ENCODE results near the gene TMEM143. TPM values are rescaled to one million over a fixed set of nuclear protein-coding genes. Genes with fewer than 3 reads are reported as not detected.

Gene TMEM143
- total RNA-seq, 6 donors from 2014 or later: 4.7 to 34.6 (median 16.6) TPM

DNA sequence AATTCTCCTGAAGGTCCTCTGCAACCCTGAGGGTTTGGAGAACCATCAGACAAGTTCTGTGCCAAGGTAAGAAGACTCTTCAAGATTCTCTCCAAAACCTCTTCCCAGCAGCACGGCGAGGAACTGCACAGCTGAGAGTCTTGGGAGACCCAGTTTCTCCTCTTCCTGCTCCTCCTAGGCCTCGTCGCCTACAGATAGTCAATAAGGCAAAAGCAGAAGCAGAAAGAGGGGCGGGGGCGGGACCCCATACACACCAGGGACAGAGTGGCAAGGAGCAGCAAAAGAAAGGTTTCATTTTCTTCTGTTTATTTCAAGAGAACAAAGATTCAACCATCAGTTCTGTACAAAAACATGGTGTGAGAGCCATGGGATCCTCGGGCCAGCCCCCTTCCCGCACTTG, 18.5 kb upstream of the TMEM143 start:
- H3K27ac ChIP-seq: no peak overlapping the region
- no peaks in the 10 kb centered on the region for H3K27me3 ChIP-seq
- H3K9me3 ChIP-seq: no peaks in the 10 kb centered on the region
- TF ChIP-seq, protein P1, sequence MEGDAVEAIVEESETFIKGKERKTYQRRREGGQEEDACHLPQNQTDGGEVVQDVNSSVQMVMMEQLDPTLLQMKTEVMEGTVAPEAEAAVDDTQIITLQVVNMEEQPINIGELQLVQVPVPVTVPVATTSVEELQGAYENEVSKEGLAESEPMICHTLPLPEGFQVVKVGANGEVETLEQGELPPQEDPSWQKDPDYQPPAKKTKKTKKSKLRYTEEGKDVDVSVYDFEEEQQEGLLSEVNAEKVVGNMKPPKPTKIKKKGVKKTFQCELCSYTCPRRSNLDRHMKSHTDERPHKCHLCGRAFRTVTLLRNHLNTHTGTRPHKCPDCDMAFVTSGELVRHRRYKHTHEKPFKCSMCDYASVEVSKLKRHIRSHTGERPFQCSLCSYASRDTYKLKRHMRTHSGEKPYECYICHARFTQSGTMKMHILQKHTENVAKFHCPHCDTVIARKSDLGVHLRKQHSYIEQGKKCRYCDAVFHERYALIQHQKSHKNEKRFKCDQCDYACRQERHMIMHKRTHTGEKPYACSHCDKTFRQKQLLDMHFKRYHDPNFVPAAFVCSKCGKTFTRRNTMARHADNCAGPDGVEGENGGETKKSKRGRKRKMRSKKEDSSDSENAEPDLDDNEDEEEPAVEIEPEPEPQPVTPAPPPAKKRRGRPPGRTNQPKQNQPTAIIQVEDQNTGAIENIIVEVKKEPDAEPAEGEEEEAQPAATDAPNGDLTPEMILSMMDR (IDR thresholded peaks at IDR 0.05): no peak
- TF ChIP-seq POLR2AphosphoS5 (IDR thresholded peaks at IDR 0.05) (no peak), POLR2A (IDR thresholded peaks at IDR 0.05) (no peak), EP300 (IDR thresholded peaks at IDR 0.05) (no peak)
- H3K4me3 ChIP-seq: no peak overlapping the region
- ATAC-seq (ENCODE audit: low FRiP score in 2 of 2) (no peak), DNase-seq (no peak)
- H3K4me1 ChIP-seq: peaks cover 0 to 8% (median 2%) of the 10 kb centered on the region in 4 donors
- WGBS, 2 donors: 88 to 94% methylated on average over 8 of the region's 8 CpGs
- peaks cover 25 to 63% (median 55%) of the 10 kb centered on the region in 4 donors for H3K36me3 ChIP-seq

DNA sequence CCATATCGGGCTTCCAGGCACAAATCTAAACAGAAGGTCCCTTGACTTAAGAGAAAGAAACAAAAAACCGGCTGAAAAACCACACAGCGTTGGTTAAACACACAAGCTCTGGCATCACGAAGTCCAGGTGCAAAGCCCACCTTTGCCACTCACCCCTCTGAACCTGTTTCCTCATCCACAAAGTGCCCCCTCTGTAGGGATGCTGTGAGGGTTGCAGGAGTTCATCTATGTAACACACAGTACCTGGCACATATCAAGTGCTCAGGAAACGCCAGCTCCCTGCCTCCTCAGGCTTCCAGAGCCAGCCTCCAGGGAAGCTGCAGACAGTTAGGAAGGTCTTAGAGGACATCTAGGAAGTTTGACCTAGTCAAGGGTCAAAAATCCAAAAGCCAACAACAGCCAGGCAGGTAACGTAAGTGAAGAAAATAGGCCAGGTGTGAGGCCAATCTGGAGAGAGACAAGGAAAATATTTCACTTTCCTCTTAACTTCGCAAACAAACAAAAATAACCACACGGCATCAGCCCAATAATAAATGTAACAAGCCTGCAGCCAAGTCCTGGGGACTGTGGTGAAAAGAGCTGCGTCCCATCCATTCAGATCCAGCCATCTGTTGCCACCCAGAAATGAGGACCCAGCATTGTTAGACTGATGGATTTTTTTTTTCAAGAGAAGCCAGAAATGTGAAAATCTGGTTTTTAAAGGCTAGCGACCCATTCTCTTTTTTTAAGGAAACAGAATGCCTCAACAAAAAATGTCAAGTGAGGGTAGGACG, 17.6 kb upstream of the TMEM143 start:
- H3K4me1 ChIP-seq: peaks cover 0 to 8% (median 2%) of the 10 kb centered on the region in 4 donors
- TF ChIP-seq, protein P1 (IDR thresholded peaks at IDR 0.05): no peak
- no peak for TF ChIP-seq POLR2A (IDR thresholded peaks at IDR 0.05)
- no peak for TF ChIP-seq POLR2AphosphoS5 (IDR thresholded peaks at IDR 0.05)
- TF ChIP-seq EP300 (IDR thresholded peaks at IDR 0.05): no peak
- 87 to 88% methylated on average over 11 of the region's 11 CpGs for WGBS, 2 donors
- no peak overlapping the region for H3K27ac ChIP-seq
- H3K36me3 ChIP-seq: peaks cover 23 to 54% (median 46%) of the 10 kb centered on the region in 4 donors
- ATAC-seq (ENCODE audit: low FRiP score in 2 of 2): no peak
- DNase-seq: no peak
- no peak overlapping the region for H3K4me3 ChIP-seq
- H3K9me3 ChIP-seq: no peaks in the 10 kb centered on the region
- no peaks in the 10 kb centered on the region for H3K27me3 ChIP-seq

DNA sequence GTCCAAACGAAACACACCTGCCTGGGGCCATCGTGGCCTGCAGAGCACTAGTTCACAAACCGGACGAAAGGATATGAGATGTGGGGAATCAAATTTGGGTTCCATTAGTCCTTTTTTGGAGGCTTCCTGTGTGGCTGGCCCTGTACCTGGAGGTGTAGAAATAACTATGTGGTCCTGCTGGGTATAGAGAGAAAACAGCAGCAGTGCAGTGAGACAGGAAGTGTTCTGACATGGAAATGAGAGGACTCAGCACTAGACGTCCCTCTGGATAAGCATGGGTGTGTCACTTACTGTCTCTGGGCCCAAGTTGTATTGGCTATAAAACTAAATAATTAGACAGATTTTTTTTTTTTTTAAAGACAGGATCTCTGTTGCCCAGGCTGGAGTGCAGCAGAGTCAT, 15.3 kb upstream of the TMEM143 start:
- DNase-seq (no peak), ATAC-seq (ENCODE audit: low FRiP score in 2 of 2) (no peak)
- Histone ChIP-seq H3K4me3 (no peak overlapping the region), H3K27me3 (no peaks in the 10 kb centered on the region), H3K4me1 (peaks cover 0 to 8% (median 2%) of the 10 kb centered on the region in 4 donors), H3K36me3 (peaks cover 11 to 31% (median 23%) of the 10 kb centered on the region in 4 donors), H3K9me3 (no peaks in the 10 kb centered on the region), H3K27ac (no peak overlapping the region)
- WGBS, 2 donors: 77 to 80% methylated on average over 5 of the region's 5 CpGs
- TF ChIP-seq, protein P1 (IDR thresholded peaks at IDR 0.05): no peak
- TF ChIP-seq POLR2A (IDR thresholded peaks at IDR 0.05) (no peak), POLR2AphosphoS5 (IDR thresholded peaks at IDR 0.05) (no peak), EP300 (IDR thresholded peaks at IDR 0.05) (no peak)

DNA sequence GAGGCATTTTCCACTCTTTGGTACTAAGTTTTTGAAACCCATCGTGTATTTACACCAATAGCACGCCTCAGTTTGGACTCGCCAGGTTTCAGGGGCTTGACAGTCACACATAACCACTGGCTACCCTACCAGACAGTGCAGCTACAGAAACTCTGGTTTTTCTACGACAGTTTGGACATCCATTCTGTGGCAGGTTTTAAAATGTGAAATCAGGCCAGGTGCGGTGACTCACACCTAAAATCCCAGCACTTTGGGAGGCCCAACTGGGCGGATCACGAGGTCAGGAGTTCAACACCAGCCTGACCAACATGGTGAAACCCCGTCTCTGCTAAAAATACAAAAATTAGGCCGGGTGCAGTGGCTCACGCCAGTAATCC, 14.4 kb upstream of the TMEM143 start:
- TF ChIP-seq POLR2AphosphoS5 (IDR thresholded peaks at IDR 0.05) (no peak), EP300 (IDR thresholded peaks at IDR 0.05) (no peak), POLR2A (IDR thresholded peaks at IDR 0.05) (no peak)
- TF ChIP-seq, protein P1 (IDR thresholded peaks at IDR 0.05): no peak
- H3K27me3 ChIP-seq: no peaks in the 10 kb centered on the region
- H3K27ac ChIP-seq: no peak overlapping the region
- H3K36me3 ChIP-seq: peaks cover 3 to 22% (median 14%) of the 10 kb centered on the region in 4 donors
- ATAC-seq (ENCODE audit: low FRiP score in 2 of 2): no peak
- no peaks in the 10 kb centered on the region for H3K9me3 ChIP-seq
- no peak for DNase-seq
- no peak overlapping the region for H3K4me3 ChIP-seq
- WGBS, 2 donors: 86% methylated on average over 10 of the region's 10 CpGs
- peaks cover 0 to 8% (median 2%) of the 10 kb centered on the region in 4 donors for H3K4me1 ChIP-seq

DNA sequence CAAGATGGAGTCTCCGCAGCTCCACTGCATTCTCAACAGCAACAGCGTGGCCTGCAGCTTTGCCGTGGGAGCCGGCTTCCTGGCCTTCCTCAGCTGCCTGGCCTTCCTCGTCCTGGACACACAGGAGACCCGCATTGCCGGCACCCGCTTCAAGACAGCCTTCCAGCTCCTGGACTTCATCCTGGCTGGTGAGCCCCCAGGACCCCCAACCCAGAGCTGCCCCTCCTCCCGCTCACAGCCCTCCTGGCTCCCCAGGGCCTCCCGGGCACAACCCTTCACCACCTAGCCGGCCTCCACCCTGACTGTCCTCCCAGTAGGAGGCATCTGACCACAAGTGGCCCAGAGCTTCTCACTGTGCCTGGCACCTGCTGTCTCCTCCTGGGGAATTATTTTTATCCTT, 9.8 kb upstream of the TMEM143 start:
- H3K4me3 ChIP-seq: no peak overlapping the region
- H3K27ac ChIP-seq: no peak overlapping the region
- DNase-seq: no peak
- H3K9me3 ChIP-seq: no peaks in the 10 kb centered on the region
- H3K27me3 ChIP-seq: no peaks in the 10 kb centered on the region
- 83 to 90% methylated on average over 10 to 11 of the region's 11 CpGs for WGBS, 2 donors
- TF ChIP-seq POLR2AphosphoS5 (IDR thresholded peaks at IDR 0.05) (no peak), POLR2A (IDR thresholded peaks at IDR 0.05) (no peak), EP300 (IDR thresholded peaks at IDR 0.05) (no peak)
- TF ChIP-seq, protein P1 (IDR thresholded peaks at IDR 0.05): no peak
- no peaks in the 10 kb centered on the region for H3K36me3 ChIP-seq
- ATAC-seq (ENCODE audit: low FRiP score in 2 of 2): no peak
- peaks cover 0 to 8% (median 2%) of the 10 kb centered on the region in 4 donors for H3K4me1 ChIP-seq

Measured in upper lobe of left lung (tissue), 6 donors.